OCI-M2 (cell line): ENCODE data around the gene KRTAP5-3.
"Not testable (repeated sequence)": the region's sequence is repeated elsewhere in the genome, so short reads cannot be mapped to it uniquely, and the experiment has no call there.

ENCODE experiments used
- DNase-seq: peaks from one replicate; lab custom pipeline; 2025; ENCODE audit not compliant: unreplicated experiment; lab: John Stamatoyannopoulos, UW

KRTAP5-3 gene

DNA sequence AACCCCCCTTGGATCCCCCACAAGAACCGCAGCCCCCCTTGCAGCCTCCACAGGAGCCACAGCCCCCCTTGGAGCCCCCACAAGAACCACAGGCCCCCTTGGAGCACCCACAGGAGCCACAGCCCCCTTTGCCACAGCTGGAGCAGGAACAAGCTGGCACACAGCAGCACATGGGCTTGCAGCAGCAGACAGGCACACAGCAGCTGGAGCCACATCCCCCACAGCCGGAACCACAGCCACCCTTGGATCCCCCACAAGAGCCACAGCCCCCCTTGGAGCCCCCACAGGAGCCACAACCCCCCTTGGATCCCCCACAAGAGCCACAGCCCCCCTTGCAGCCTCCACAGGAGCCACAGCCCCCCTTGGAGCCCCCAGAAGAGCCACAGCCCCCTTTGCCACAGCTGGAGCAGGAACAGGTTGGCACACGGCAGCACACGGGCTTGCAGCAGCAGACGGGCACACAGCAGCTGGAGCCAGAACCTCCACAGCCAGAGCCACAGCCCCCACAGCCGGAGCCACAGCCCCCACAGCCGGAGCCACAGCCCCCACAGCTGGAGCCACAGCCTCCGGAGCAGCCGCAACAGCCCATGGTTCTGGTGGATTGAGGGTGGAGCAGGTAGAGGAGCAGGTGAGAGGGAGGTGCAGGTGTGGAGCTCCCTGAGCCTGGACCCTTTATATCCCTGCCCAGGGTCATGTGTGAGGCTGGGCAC is 23.4 kb downstream of the KRTAP5-3 start, which contains the start of gene KRTAP5-1:
Gene KRTAP5-1, minus strand, starts transcription at position 623 of the 710 bp plus-strand sequence. Its CDS starts 34 bp downstream, at position 589.
- DNase-seq = not testable (repeated sequence)

DNA sequence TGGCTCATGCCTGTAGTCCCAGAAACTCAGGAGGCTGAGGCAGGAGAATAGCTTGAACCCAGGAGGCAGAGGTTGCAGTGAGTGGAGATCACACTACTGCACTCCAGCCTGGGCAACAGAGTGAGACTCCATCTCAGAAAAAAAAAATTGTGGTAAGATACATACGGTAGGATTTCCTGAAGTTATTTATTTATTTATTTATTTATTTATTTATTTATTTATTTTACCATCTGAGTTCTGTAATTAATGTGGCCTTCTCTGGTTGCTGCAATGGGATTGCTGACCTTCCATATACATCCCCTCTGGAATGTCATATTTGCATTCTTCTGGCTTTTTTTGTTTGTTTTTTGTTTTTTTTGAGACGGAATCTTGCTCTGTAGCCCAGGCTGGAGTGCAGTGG is 25.4 kb downstream of the KRTAP5-3 start:
- not testable (repeated sequence) for DNase-seq

DNA sequence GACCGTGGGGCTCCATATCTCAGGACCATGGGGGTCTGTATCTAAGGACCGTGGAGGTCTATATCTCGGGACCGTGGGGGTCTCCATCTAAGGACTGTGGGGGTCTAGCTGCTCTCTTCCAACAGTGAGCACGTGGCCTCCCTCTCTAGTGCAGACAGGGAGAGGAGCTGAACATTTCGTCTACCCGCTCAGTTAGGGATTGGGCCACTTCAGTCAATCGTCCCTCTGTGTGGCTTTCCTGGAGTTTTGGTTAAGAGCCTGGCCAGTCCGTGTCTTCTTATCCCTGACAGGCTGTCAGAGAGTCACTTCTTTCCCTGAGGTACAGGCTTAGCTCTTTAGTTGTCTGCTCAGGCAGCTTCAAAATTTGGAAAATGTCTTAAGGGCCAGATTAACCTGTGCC is 26.3 kb downstream of the KRTAP5-3 start:
- no peak for DNase-seq

DNA sequence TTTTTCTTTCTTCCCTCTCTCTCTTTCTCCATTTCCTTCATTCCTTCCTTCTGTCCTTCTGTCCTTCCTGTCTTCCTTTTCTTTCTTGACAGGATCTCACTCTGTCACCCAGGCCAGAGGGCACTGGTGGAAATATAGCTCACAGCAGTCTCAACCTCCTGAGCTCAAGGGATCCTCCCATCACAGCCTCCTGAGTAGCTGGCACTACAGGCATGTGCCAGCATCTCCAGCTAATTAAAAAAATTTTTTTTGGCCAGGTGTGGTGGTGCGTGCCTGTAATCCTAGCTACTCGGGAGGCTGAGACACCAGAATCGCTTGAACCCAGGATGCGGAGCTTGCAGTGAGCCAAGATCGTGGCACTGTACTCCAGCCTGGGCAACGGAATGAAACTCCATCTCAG is 31.4 kb downstream of the KRTAP5-3 start:
- no peak for DNase-seq

DNA sequence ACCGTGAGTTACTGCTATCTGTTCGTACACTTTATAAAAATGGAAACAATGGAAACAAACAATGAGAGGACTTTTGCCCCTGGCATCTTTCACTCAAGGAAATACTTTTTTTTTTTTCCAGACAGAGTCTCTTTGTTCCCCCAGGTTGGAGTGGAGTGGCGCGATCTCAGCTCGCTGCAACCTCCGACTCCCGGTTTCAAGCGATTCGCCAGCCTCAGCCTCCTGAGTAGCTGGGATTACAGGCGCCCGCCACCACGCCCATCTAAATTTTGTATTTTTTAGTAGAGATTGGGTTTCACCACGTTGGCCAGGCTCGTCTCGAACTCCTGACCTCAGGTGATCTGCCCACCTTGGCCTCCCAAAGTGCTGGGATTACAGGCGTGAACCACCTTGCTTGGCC is 32.5 kb downstream of the KRTAP5-3 start:
- DNase-seq = not testable (repeated sequence)

DNA sequence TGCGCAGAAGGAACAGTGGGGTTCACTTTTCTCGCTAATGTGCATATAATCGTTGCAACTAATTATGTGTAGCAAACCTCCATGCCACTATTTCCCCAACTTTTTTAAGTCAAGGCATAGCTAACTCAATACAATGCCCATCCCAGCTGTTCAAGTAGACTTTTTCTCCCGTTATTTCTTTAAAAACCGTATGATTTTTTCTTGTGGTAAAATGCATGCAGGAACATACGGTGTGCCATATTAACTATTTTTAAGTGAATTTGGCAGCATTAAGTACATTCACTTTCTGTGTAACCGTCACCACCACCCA is 33.4 kb downstream of the KRTAP5-3 start:
- DNase-seq = no peak

DNA sequence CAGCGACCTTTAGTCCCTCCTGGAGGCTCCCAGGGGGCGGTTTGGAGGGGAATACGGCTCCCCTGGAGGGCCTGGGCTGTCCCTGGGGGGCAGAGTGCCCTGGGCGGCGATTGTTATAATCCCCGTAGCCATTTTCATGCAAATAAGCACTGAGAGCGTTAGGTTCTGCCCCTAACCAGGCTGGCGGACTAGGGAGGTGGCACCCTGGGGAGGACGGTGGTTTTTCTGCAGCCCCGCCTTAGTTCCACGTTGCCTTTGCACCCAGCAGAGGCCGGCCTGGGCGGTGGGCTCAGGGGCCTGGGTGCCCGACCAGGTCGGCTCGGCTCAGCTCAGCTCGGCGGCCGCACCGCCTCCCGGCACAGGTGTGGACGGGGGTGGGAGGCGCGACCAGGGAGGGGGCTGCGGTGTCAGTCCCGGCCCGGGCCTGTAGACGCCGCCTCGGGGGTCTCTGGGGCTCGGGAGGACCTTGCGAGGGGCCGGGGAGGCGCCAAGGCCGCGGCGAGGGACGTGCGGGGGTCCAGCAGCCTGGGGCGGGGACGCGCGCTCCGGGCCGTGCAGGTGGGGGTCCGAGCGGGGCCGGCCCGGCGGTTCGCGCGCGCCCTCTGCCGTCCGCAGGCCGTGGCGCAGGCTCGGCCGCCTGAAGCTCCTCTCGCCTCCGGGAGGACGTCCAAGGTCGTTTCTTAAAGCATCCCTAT is 33.9 kb downstream of the KRTAP5-3 start:
- no peak for DNase-seq

DNA sequence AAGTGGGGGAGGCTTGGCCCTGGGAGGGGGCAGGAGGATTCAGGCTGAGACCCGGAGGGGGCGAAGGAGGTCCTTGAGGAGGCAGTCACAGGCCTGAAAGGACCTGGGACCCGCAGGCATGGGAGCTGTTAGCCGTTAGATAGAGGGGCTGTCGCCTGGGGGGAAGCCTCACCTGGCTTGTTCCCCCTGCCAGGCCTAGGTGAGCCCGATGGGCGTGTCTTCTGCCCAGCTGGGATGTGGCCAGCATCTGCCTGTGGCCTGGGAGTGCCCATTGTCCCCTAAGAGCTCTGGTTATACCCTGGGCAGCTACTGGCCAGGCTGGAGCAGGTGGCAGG is 34.4 kb downstream of the KRTAP5-3 start:
- no peak for DNase-seq

DNA sequence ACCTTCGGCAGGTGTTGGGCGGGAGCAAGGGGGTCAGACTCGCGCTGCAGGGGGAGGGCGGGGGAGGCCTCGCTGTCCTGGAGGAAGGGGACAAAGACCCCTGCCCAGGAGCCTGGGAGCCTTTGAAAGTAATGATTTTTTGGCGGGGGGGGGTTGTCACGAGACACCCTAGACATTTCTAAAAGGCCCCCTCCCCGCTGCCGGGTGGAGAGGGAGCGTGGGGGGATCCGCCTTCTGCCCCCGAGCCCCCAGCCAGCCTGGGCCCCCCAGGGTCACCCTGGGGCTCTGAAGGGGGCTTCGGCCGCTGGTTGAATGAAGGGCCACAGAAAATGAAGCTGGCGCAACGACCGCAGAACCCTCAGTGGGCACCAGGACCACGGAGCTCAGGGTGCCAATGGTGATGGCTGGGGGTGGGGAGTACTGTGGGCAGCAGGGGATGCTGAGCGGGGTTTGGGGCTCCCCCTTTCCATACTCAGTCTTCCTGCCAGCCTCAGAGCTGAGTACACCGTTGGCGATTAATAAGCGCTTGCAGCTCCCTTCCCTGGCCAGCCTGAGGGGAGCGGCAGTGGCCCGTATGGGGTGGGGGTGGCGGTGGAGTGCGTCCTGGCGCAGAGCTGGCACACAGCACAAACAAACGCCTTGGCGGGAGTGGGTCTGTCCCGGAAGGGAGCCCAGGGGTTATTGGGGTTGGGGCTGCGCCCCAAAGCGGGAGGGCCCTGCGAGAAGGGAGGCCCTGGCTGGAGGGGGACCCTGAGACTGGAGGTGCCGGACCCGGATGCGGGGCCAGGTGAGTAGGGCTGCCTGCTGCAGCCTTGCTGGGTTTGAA is 35.0 kb downstream of the KRTAP5-3 start:
- DNase-seq = no peak

DNA sequence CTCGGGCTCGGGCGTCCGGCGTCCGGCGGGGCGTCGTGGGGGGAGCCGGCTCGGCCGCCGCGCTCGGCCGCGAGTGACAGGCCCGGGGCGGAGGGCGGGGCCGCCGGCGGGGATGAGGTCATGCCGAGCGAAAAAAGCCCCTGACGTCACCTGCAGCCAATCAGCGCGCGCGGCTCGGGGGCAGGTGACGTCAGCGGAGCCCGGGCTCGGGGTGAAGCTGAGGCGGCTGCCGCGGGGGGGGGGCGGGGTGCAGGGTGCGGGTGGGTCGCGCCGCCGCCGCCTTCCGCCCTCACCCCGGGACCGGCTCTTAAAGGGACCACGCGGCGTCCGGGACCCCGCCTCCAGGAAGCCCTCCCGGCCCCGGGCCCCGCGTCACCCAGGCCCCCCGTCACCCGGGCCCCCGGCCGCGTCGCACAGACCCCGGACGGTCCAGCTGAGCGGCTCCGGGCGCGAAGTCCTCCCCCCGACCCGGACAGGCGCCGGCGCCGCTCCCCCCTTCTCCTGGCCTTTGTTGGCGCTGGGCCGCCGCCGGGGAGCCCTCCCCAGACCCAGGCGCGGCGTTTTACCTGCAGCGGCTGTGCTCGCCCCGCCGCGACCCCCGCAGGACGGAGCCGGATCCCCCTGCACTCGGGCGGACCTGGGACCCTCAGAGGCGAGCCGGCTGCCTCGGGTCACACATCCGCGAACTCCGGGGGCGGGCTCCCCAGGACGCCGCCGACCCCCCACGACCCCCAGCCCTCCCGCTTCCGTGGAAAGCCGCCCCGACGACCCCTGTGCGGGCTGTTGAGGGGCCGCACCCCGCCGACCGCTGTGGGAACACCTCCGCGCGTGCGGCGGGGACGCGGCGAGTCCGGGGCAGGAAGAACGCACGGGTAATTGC is 35.8 kb downstream of the KRTAP5-3 start, which contains the start of gene DUSP8:
Gene DUSP8, minus strand, starts transcription at position 75 of the 880 bp plus-strand sequence. CDS start 6,445 bp downstream, outside the sequence.
- DNase-seq = no peak

DNA sequence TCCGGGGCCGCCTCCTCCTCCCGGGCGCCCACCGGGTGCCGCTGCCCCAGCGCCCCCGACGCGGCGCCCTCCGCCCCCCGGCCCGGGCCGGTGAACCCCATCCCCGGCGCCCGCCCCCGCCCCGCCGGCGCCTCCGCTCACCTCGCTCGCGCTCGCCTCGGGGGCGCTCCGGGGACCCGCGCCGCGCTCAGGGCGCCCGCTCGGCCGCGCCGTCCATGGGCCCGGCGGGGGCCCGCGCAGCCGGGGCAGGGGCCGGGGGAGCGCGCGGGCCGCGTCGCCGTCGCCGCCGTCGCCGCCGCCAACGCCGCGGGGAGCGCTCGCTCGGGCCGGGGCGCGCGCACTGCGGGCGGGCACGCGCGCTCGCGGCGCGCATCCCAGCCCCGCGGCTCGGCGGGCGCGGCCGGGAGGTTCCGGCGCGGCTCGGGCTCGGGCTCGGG is 36.5 kb downstream of the KRTAP5-3 start:
- no peak for DNase-seq

DNA sequence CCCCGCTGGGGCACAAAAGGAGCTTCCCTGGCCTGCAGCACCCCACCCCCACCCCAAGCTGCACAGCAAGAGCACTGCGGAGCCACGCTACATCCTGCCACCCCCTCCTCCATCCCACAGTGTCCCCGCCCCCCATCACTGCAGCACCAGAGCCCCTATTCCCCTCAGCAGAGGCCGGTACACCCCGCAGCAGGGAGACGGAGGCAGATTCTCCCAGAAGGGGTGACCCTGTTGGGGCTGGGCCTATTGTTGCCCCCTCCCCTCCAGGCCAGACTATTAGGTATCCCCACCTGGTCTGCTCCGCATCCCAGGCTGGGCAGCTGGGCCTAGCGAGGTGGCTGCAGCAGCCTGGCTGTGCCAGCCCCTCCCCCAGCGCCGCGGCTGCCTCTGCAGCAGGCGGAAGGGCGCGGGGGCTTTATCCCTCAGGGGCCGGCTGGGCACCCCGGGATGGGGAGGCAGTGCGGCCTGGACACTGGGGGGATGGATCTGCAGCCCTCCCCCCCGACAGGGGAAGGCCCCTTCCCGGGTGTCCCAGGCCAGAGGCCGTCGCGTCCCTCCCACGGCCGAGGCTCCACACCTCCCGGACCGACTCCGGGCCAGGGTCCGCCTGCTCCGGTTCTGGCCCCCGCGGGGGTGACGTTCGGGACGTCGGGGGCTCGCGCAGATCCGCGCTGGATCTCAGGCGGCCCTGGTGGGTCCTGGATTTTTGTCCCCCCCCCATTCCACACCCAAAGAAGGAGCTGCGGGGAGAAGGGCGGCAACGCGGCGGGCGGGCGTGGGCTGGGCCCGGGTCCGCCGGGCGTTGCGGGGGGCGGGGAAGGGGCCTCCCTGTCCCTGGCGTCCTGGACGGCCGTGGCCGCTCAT is 37.1 kb downstream of the KRTAP5-3 start:
- DNase-seq = no peak

DNA sequence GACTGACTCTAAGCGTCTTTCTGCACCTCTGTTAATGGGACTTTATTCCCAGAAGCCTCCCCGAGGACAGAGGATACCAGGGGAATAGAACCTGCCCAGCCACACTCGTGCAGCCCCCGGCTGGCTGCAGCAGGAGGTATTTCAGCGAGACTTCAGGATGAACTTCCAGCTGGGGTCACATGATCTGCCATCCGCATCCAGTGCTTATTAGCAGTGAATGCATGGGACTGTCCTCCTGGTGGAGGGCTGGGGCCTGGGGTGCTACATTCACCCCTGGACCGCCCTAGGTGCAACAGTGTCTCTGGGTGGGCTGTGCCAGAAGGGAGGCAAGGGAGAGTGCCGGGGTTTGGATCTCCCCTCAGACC is 37.8 kb downstream of the KRTAP5-3 start:
- DNase-seq = no peak

DNA sequence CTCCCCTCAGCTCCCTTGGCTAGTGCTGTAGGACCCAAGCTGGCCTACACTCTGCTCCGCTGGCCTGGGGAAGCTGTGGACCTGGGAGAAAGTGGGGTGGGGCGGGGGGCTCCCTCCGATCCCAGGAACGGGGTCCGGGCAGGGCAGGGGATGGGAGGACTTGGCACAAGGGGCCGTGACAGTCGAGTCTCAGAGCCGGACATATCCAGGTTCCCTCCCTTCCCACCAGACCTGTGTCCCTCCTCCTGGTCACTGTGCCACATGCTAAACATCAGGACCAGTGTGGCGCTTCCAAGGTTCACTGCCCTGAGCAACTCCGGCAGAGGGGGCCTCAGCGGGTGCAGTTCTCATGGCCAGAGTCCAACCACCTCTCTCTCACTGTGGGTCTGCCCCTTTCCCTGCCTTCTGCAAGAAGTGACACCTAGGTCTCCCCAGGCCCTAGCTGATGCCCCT is 38.2 kb downstream of the KRTAP5-3 start:
- no peak for DNase-seq

DNA sequence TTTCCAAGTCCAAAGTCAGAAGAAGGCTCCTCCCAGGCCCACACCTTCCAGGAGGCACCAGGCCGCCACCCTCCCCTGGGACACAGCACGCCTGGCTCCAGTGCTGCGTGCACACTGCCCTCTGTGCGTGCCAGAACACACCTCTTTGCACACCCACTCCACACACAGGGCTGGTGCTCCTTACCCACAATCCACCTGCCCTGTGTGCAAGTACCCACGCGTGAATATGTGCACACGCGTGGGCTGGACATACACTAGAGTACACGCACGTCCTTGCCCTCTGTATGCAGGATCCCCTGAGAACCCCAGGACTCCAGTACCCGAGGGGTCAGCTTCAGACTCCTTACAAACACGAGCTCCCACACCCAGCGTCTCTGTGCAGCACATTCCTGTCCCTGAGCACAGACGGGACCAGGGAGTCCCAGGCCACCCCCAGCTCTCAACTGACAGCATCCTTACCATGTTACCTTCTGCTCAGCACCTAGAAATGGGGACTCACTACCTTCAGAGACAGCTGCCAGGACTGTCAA is 38.9 kb downstream of the KRTAP5-3 start:
- DNase-seq = no peak

DNA sequence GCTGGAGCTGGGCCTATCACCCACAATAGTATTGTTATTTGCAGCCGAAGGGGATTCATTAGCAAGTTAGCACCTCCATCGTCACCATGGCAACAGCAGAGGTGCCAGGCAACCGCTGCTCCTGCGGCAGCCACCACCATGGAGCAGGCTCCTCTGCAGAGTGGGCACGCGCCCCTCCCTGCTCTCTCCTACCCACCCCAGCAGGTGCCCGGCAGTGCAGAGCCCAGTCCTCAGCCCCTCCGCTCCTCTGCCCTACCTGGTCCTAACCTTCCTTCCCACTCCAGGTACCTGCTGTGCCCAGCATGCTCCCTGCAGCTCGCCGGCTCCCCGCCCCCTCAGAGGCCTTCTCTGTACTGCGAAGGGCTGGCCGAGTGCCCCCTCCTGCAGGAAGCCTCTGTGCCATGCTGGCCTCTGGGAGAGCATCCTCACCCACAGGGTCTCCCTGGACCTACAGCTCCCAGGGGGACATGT is 39.8 kb downstream of the KRTAP5-3 start:
- no peak for DNase-seq

DNA sequence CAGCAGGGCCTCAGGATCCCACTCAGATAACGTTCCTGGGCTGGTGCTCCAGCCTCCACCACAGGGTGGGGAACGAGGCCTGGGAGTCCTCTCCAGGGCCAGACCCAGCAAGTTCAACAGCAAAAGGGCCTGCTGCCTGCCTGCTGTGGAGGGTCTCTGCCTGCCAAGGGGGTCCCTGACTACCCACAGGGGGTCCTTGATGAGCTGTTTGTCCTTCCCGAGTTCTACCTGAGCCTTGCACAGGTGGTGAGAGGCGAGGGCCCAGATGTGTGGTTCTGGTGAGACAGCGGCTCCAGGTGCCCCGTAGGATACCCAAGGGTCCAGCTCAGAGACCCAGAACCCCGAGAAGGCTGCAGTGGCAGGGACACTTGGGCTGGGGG is 40.6 kb downstream of the KRTAP5-3 start:
- no peak for DNase-seq

DNA sequence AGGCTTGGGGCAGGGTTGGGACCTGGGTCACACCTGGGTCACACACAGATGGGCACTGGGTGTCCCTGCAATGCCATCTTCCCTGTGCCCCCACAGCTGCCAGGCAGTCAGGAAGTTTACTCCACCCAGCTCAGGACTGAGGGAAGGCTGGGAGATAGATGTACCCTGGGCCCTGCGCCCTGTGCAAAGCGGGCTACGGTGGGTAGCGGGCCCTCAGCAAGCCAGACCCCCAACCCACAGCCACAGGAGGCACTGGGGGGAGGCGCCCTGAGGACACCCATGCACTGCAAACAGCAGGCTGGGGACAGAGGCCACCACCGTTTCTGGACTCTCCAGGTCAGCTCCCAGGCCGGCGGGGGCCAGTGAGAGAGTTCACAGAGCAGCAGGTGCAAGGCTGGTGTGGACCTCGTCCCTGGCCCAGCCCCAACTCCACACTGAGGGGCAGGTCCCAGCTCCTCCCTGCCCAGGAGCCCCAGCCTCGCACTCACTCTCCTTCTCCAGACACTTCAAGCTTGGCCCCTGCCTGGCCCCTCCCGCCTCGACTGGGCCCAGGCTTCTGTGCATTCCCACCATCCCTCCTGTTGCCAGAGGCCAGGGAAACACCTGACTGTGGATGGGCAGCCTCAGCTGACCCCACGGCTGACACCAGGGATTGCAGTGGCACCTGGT is 41.1 kb downstream of the KRTAP5-3 start:
- no peak for DNase-seq
